Parathyroid adenoma (tissue), 2 donors: Measurements from ENCODE around the gene FBXO40.
"Not testable (repeated sequence)": the region's sequence is repeated elsewhere in the genome, so short reads cannot be mapped to it uniquely, and the experiment has no call there.

ENCODE experiments used
- H2AFZ ChIP-seq: fragments of 300-600 bp; sonication (generic); one replicate; pipeline ENCODE4 v1.7.0; 2017; ENCODE audit warnings: antibody characterized with exemption, mild to moderate bottlenecking
- H3K27ac ChIP-seq: fragments of 300-600 bp; sonication (generic); one replicate; pipeline ENCODE4 v1.7.0; 2017
- H3K27me3 ChIP-seq: fragments of 300-600 bp; sonication (generic); one replicate; pipeline ENCODE4 v1.7.0; 2017; ENCODE audit warnings: low read length; ENCODE audit not compliant: control insufficient read depth, insufficient read depth
- H3K36me3 ChIP-seq: fragments of 300-600 bp; sonication (generic); one replicate; pipeline ENCODE4 v1.7.0; 2017; ENCODE audit warnings: low read length; ENCODE audit not compliant: control insufficient read depth, insufficient read depth
- H3K4me1 ChIP-seq: fragments of 300-600 bp; sonication (generic); one replicate; pipeline ENCODE4 v1.7.0; 2017; ENCODE audit warnings: control low read depth
- H3K4me2 ChIP-seq: fragments of 300-600 bp; sonication (generic); one replicate; pipeline ENCODE4 v1.7.0; 2017; ENCODE audit warnings: low read length
- H3K4me3 ChIP-seq: fragments of 300-600 bp; sonication (generic); one replicate; pipeline ENCODE4 v1.7.0; 2017; ENCODE audit warnings: low read depth, low read length
- H3K79me2 ChIP-seq: fragments of 300-600 bp; sonication (generic); one replicate; pipeline ENCODE4 v1.7.0; 2017; ENCODE audit warnings: control low read depth
- H3K9ac ChIP-seq: fragments of 300-600 bp; sonication (generic); one replicate; pipeline ENCODE4 v1.7.0; 2017; ENCODE audit warnings: mild to moderate bottlenecking
- H3K9me3 ChIP-seq: fragments of 300-600 bp; sonication (generic); one replicate; pipeline ENCODE4 v1.7.0; 2017; ENCODE audit warnings: low read length; ENCODE audit not compliant: control insufficient read depth
- TF ChIP-seq, protein P1 (sequence below): fragments of 300-600 bp; sonication (generic); IDR thresholded peaks from one replicate; pipeline ENCODE4 v1.7.0; 2017; ENCODE audit warnings: antibody characterized with exemption, mild to moderate bottlenecking
- donor health status: primary hyperparathyroidism.

FBXO40 gene

DNA sequence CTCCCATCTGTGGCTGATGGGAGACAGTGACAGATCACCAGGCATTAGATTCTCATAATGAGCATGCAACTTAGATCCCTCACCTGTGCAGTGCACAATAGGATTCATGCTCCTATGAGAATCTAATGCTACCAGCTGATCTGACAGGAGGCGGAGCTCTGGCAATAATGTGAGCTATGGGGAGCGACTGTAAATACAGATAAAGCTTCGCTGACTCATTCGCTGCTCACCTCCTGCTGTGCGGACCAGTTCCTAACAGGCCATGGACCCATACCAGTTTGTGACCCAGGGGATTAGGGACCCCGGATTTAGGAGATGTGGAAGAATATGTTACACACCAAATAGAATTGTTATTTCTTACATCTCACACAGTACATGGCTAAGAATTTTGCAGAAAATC, 18.7 kb upstream of the FBXO40 start:
- H3K27me3 ChIP-seq, result no peaks in the 10 kb centered on the region
- no peak overlapping the region for H3K4me2 ChIP-seq
- H3K9me3 ChIP-seq, result no peaks in the 10 kb centered on the region
- H2AFZ ChIP-seq, result no peak overlapping the region
- H3K4me1 ChIP-seq, result no peaks in the 10 kb centered on the region
- H3K9ac ChIP-seq, result no peak overlapping the region
- TF ChIP-seq, protein P1, sequence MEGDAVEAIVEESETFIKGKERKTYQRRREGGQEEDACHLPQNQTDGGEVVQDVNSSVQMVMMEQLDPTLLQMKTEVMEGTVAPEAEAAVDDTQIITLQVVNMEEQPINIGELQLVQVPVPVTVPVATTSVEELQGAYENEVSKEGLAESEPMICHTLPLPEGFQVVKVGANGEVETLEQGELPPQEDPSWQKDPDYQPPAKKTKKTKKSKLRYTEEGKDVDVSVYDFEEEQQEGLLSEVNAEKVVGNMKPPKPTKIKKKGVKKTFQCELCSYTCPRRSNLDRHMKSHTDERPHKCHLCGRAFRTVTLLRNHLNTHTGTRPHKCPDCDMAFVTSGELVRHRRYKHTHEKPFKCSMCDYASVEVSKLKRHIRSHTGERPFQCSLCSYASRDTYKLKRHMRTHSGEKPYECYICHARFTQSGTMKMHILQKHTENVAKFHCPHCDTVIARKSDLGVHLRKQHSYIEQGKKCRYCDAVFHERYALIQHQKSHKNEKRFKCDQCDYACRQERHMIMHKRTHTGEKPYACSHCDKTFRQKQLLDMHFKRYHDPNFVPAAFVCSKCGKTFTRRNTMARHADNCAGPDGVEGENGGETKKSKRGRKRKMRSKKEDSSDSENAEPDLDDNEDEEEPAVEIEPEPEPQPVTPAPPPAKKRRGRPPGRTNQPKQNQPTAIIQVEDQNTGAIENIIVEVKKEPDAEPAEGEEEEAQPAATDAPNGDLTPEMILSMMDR, result no peak
- H3K36me3 ChIP-seq, result no peaks in the 10 kb centered on the region
- no peak overlapping the region for H3K27ac ChIP-seq
- H3K79me2 ChIP-seq, result no peaks in the 10 kb centered on the region
- H3K4me3 ChIP-seq, result no peak overlapping the region

DNA sequence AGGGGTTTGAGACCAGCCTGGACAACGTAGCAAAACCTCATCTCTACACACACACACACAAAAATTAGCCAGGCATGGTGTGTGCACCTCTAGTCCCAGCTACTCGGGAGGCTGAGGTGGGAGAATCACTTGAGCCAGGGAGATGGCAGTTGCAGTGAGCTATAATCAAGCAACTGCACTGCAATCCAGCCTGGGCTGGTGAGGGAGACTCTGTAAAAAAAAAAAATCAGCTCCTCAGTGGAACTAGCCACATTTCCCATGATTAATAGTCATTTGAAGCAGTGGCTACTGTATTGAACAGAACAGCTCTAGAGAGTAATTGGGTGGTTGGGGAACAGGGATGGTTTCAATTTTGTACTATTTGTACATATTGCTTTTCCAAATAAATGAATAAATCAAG, 11.5 kb upstream of the FBXO40 start:
- H3K36me3 ChIP-seq, result no peaks in the 10 kb centered on the region
- TF ChIP-seq, protein P1, result no peak
- no peaks in the 10 kb centered on the region for H3K79me2 ChIP-seq
- no peak overlapping the region for H3K9ac ChIP-seq
- H3K9me3 ChIP-seq, result no peaks in the 10 kb centered on the region
- H3K4me2 ChIP-seq, result no peak overlapping the region
- H3K4me1 ChIP-seq, result no peaks in the 10 kb centered on the region
- H2AFZ ChIP-seq, result no peak overlapping the region
- no peaks in the 10 kb centered on the region for H3K27me3 ChIP-seq
- H3K27ac ChIP-seq, result no peak overlapping the region
- H3K4me3 ChIP-seq, result no peak overlapping the region

DNA sequence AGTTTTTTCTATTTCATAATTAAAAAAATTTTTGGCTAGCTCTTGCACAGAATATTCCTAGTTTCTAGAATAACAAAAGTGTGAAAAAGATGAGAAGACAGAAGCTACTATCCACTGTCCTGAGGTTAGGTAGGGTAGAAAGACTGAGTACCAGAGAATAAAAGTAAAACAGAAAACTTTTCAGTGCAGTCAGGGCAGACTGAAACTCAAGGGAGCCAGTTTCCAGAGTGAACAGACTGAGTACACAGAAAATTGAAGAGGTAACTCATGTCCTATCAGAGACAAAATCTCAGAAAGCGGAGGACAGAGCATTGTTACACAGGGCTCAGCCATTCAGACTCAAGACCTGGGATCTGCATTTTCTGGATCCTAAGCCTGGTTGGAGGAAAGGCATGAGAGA, 8.8 kb upstream of the FBXO40 start:
- H3K4me1 ChIP-seq, result no peaks in the 10 kb centered on the region
- H2AFZ ChIP-seq, result no peak overlapping the region
- no peak overlapping the region for H3K4me3 ChIP-seq
- no peak overlapping the region for H3K27ac ChIP-seq
- H3K9me3 ChIP-seq, result no peaks in the 10 kb centered on the region
- no peaks in the 10 kb centered on the region for H3K27me3 ChIP-seq
- H3K36me3 ChIP-seq, result no peaks in the 10 kb centered on the region
- H3K4me2 ChIP-seq, result no peak overlapping the region
- TF ChIP-seq, protein P1, result no peak
- H3K79me2 ChIP-seq, result no peaks in the 10 kb centered on the region
- H3K9ac ChIP-seq, result no peak overlapping the region

DNA sequence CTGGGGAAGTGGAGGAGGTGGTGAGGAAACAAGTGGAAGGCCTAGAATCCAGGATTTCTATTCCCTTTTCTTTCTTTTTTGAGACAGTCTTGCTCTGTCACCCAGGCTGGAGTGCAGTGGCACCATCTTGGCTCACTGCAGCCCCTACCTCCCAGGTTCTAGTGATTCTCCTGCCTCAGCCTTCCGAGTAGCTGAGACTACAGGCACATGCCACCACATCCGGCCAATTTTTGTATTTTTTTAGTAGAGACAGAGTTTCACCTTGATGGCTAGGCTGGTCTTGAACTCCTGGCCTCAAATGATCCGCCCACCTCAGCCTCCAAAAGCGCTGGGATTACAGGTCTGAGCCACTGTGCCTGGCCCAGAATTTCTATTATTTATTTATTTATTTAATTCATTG, 627 bp downstream of the FBXO40 start:
- Histone ChIP-seq H2AFZ (peak overlapping the region; percentile 83), H3K27ac (peak overlapping the region; percentile 58)
- not testable (repeated sequence) for H3K9me3 ChIP-seq, H3K27me3 ChIP-seq, H3K79me2 ChIP-seq, H3K4me1 ChIP-seq, H3K36me3 ChIP-seq, H3K9ac ChIP-seq, H3K4me3 ChIP-seq, H3K4me2 ChIP-seq

DNA sequence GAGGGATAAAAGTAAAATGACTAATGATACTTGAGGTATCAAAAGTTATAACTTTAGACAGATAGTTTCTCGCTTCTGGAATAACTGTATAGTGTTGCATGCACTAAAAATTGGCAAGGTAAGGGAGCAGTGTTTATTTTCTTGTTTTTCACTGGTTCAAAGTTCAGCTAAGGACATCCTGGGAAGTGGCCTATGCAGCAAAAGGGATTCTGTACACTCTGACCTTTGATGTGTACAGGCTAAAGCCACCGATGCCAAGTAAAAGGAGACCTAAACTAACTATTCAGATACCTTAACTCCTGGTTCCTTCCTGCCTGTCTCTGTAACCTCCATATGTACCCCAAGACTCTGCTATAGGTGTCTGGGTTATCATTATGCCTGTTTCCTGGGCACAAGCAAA, 1.7 kb downstream of the FBXO40 start:
- Histone ChIP-seq H3K27ac (no peak overlapping the region), H3K4me3 (no peak overlapping the region), H3K9me3 (no peaks in the 10 kb centered on the region), H3K27me3 (no peaks in the 10 kb centered on the region), H2AFZ (no peak overlapping the region), H3K36me3 (no peaks in the 10 kb centered on the region), H3K79me2 (no peaks in the 10 kb centered on the region), H3K4me1 (peaks cover 9% of the 10 kb centered on the region), H3K4me2 (no peak overlapping the region), H3K9ac (no peak overlapping the region)
- TF ChIP-seq, protein P1, result no peak
